HepG2 (cell line): ENCODE measurements around the gene DDX6. TPM values are rescaled to one million over a fixed set of nuclear protein-coding genes. Genes with fewer than 3 reads are reported as not detected.

ENCODE experiments used
- CHD4 ChIP-seq: fragments of 200-600 bp; sonication (generic); IDR thresholded peaks from 2 replicates; pipeline ENCODE4 v1.7.0; 2017; ENCODE audit warnings: mild to moderate bottlenecking, low read length, borderline replicate concordance
- ELF1 ChIP-seq: sonication (generic); formaldehyde crosslinking; IDR thresholded peaks from 2 replicates; pipeline ENCODE4 v1.4.0; 2020; ENCODE audit warnings: missing genetic modification reagents
- ELF3 ChIP-seq: IDR thresholded peaks from 2 replicates; pipeline ENCODE4 v1.6.1; 2016; ENCODE audit warnings: missing genetic modification reagents, missing compliant biosample characterization
- ELF4 ChIP-seq: sonication (generic); formaldehyde crosslinking; IDR thresholded peaks from 2 replicates; pipeline ENCODE4 v1.5.0; 2020; ENCODE audit warnings: missing genetic modification reagents, mild to moderate bottlenecking, moderate library complexity, borderline replicate concordance
- EZH2 ChIP-seq: conservative IDR thresholded peaks from 2 replicates; pipeline ENCODE4 v1.6.1; 2012; ENCODE audit warnings: mild to moderate bottlenecking, low read depth, low read length, moderate library complexity
- NFATC3 ChIP-seq: sonication (generic); formaldehyde crosslinking; IDR thresholded peaks from 2 replicates; pipeline ENCODE4 v1.5.1; 2020; ENCODE audit warnings: mild to moderate bottlenecking, missing genetic modification reagents
- PHF21A ChIP-seq: sonication (generic); formaldehyde crosslinking; IDR thresholded peaks from 2 replicates; pipeline ENCODE4 v1.5.0; 2020; ENCODE audit warnings: mild to moderate bottlenecking, missing genetic modification reagents
- POLR2AphosphoS5 ChIP-seq: IDR thresholded peaks from 2 replicates; pipeline ENCODE4 v1.6.1; 2012; ENCODE audit warnings: low read depth, low read length
- SAP130 ChIP-seq: IDR thresholded peaks from 2 replicates; pipeline ENCODE4 v1.6.1; 2016; ENCODE audit warnings: low read depth
- SMAD3 ChIP-seq: sonication (generic); formaldehyde crosslinking; IDR thresholded peaks from 2 replicates; pipeline ENCODE4 v1.4.0; 2020; ENCODE audit warnings: missing genetic modification reagents
- SRY ChIP-seq: sonication (generic); formaldehyde crosslinking; IDR thresholded peaks from 2 replicates; pipeline ENCODE4 v1.8.0; 2022; ENCODE audit warnings: mild to moderate bottlenecking, missing genetic modification reagents
- ZGPAT ChIP-seq: IDR thresholded peaks from 2 replicates; pipeline ENCODE4 v1.6.1; 2016; ENCODE audit warnings: mild to moderate bottlenecking
- ZNF264 ChIP-seq: sonication (generic); formaldehyde crosslinking; IDR thresholded peaks from 2 replicates; pipeline ENCODE4 v1.4.0; 2020; ENCODE audit warnings: missing genetic modification reagents
- ZNF510 ChIP-seq: sonication (generic); formaldehyde crosslinking; IDR thresholded peaks from 2 replicates; pipeline ENCODE4 v1.4.0; 2020; ENCODE audit warnings: low read depth, mild to moderate bottlenecking, missing genetic modification reagents
- ZNF646 ChIP-seq: sonication (generic); formaldehyde crosslinking; IDR thresholded peaks from 2 replicates; pipeline ENCODE4 v1.9.0; 2021; ENCODE audit warnings: mild to moderate bottlenecking, missing genetic modification reagents
- ZSCAN9 ChIP-seq: IDR thresholded peaks from 2 replicates; pipeline ENCODE4 v1.6.1; 2016; ENCODE audit warnings: borderline replicate concordance
- polyA plus RNA-seq, 8 experiments: library from polyadenylated mRNA; depleted of rRNA in 3 of 8; stranded (reverse) in 7 of 8; unstranded in 1 of 8; fragments of >200 nt; fragmentation: Illumina TruSeq in 4 of 8; extraction: Trizol in 4 of 8; gene quantifications; 2 replicates each; pipeline versions ENCODE4 v1.2.1 to v1.2.3, GENCODE V29; 2011 to 2016; ENCODE audit warnings: low read depth in 4 of 8, missing spikeins in 1 of 8, mixed read lengths in 1 of 8; ENCODE audit not compliant: insufficient read depth in 1 of 8
- total RNA-seq, 5 experiments: library from RNA; depleted of rRNA; stranded (reverse); fragments of >200 nt; fragmentation: Illumina TruSeq; extraction: Trizol; gene quantifications; 2 replicates each; pipeline ENCODE4 v1.2.3, GENCODE V29; 2016; ENCODE audit warnings: low read depth in 1 of 5
- TF ChIP-seq, protein P1 (sequence below): sonication (generic); formaldehyde crosslinking; IDR thresholded peaks from 2 replicates; pipeline ENCODE4 v1.4.0; 2020; ENCODE audit warnings: missing genetic modification reagents
- TF ChIP-seq, protein P2 (sequence below): sonication (generic); formaldehyde crosslinking; IDR thresholded peaks from 2 replicates; pipeline ENCODE4 v1.5.1; 2020; ENCODE audit warnings: missing genetic modification reagents, mild to moderate bottlenecking, borderline replicate concordance
- TF ChIP-seq, protein P3 (sequence below): IDR thresholded peaks from 2 replicates; pipeline ENCODE4 v1.6.1; 2018; ENCODE audit warnings: missing genetic modification reagents, mild to moderate bottlenecking, missing compliant biosample characterization

DDX6 gene
- total and polyA plus RNA-seq, 2 of the 13 experiments (the other 11 are each of a cell fraction or from before 2014, with no cell fraction given): 20.9 to 59.2 TPM

DNA sequence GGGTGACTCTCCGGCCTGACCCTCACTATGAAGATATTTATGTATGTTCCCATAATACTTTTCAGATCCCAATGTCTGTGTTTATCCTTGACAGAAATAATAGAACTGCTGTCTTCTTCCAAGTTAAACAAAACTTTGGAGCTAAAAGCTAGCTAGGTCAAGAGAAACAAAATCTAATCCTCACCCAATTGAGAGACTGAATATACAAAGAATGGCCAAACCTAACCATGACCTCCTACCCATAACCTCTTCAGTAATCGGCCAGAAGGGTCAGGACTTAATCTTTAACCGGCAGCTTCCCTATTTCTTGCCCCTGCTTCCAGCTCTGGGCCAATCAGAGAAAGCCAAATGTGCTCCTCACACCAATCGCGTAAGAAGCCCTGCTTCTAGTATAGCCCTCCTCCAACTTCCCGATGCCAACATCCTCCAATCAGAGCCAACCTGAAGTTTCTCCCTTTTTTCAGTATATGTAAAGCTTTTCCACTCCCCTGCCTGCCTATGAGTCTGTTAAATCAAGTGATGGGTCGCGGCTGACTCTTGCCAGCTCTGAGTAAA is 1.7 kb upstream of the DDX6 start (continued):
- TF ChIP-seq ZGPAT (CRISPR knock-in tag) (peak; percentile 40; the same call in 1 of the 2 replicates), POLR2AphosphoS5 (peak; percentile 97), NFATC3 (CRISPR knock-in tag) (no peak), ZSCAN9 (CRISPR knock-in tag) (0 out of 2 replicates have a peak, but pooled peaks have one; percentile 41), ELF3 (CRISPR knock-in tag) (peak; percentile 63; the same call in 1 of the 2 replicates), SAP130 (CRISPR knock-in tag) (peak; percentile 79), CHD4 (no peak), ZNF646 (CRISPR knock-in tag) (no peak), SRY (CRISPR knock-in tag) (no peak), ELF4 (CRISPR knock-in tag) (peak; percentile 65; the same call in 1 of the 2 replicates), ELF1 (CRISPR knock-in tag) (peak; percentile 60), ZNF264 (CRISPR knock-in tag) (no peak), PHF21A (CRISPR knock-in tag) (peak; percentile 84), SMAD3 (no peak), EZH2 (no peak), ZNF510 (no peak)
- TF ChIP-seq, protein P1, sequence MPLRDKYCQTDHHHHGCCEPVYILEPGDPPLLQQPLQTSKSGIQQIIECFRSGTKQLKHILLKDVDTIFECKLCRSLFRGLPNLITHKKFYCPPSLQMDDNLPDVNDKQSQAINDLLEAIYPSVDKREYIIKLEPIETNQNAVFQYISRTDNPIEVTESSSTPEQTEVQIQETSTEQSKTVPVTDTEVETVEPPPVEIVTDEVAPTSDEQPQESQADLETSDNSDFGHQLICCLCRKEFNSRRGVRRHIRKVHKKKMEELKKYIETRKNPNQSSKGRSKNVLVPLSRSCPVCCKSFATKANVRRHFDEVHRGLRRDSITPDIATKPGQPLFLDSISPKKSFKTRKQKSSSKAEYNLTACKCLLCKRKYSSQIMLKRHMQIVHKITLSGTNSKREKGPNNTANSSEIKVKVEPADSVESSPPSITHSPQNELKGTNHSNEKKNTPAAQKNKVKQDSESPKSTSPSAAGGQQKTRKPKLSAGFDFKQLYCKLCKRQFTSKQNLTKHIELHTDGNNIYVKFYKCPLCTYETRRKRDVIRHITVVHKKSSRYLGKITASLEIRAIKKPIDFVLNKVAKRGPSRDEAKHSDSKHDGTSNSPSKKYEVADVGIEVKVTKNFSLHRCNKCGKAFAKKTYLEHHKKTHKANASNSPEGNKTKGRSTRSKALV (CRISPR knock-in tag): 0 out of 2 replicates have a peak, but pooled peaks have one; percentile 1
- TF ChIP-seq, protein P2, sequence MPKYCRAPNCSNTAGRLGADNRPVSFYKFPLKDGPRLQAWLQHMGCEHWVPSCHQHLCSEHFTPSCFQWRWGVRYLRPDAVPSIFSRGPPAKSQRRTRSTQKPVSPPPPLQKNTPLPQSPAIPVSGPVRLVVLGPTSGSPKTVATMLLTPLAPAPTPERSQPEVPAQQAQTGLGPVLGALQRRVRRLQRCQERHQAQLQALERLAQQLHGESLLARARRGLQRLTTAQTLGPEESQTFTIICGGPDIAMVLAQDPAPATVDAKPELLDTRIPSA (CRISPR knock-in tag): no peak
- TF ChIP-seq, protein P3, sequence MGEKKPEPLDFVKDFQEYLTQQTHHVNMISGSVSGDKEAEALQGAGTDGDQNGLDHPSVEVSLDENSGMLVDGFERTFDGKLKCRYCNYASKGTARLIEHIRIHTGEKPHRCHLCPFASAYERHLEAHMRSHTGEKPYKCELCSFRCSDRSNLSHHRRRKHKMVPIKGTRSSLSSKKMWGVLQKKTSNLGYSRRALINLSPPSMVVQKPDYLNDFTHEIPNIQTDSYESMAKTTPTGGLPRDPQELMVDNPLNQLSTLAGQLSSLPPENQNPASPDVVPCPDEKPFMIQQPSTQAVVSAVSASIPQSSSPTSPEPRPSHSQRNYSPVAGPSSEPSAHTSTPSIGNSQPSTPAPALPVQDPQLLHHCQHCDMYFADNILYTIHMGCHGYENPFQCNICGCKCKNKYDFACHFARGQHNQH (CRISPR knock-in tag): peak; percentile 25; the same call in 1 of the 2 replicates
